ENCODE results near the gene DCUN1D1.

DCUN1D1 gene

DNA sequence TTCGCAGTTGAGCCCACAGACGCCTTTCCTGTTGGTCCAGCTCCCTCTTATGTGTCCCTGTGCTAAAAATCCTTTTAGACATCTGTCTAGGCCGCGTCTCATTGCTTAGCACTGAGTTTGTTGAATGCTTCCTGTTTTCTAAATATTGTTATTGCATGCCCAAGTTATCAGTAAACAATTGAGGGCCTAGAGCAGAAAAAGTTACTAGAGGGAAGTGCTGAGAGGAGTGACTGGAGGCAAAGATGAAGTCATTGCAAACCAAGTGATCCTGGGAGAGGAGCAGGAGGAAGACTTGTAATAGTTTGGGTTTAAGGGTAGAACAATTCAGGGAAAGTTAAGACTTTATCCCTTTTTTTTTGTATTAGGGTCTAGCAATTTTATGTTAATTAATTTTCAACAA lies 88.1 kb downstream of the DCUN1D1 start:
- DNase-seq (ENCODE audit: low read depth) = no peak

DNA sequence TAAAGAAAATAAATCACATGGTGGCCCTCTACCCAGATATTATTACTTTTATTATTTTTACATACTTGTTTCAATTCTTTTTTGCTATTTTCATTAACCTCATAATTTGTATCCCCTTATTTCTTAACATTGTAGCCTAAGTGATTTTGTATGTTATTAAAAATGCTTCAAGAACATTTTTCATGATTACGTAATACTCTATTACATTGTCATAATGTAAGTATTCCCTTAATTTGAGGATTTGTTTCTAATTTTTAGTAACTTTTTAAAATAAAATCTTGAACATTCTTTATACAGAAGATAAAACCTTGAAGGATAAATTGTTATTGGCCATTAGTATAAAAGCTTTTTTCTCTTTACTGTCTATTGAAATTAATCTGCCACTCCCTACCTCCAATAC lies 89.0 kb downstream of the DCUN1D1 start:
- DNase-seq (ENCODE audit: low read depth) = no peak

DNA sequence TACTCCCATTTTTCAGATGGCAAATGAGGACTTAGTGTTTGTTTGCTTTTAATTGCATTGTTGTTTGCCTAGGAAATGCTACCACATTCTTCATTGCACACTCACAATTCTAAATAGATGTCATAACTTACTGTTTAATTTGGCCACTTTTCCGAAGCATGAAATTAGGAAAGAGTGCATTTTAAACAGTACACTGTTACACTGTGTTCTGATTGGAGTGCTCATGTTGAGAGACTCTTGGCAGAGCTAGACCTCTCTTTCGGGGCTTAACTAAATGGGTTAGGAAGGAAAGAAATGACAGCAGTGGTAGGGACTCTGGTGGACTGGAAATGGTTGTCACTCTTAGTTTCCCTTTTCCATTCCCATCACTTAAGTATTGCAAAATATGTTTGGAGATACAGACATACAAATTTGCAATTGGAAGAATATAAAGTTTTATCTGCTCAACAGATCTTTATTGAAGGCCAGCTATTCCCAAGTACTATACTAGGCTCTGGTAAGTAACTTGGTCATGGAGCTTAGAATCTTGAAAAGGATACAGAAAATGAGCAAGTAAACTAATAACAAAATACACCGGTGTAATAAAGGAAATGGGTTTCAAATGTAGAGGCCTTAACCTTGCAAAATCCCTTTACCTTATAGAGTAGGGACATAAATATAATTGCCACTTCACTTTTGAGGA lies 90.2 kb downstream of the DCUN1D1 start:
- no peak for DNase-seq (ENCODE audit: low read depth)

All from T-helper 22 cell (primary cell).